K562 (cell line): ENCODE measurements around the gene ARHGEF6. TPM values are rescaled to one million over a fixed set of nuclear protein-coding genes. Genes with fewer than 3 reads are reported as not detected.

Experiments used
- ARNT ChIP-seq, 2 experiments: fragments of 450-650 bp; IDR thresholded peaks; 2 replicates each; pipeline ENCODE4 v1.6.1; 2016; ENCODE audit warnings: mild to moderate bottlenecking in 1 of 2
- BRCA1 ChIP-seq, 2 experiments: fragments of 450-650 bp in 1 of 2; sonication (generic) in 1 of 2; formaldehyde crosslinking in 1 of 2; IDR thresholded peaks; 2 replicates each; pipeline versions ENCODE4 v1.5.0 to v1.6.1; 2017 to 2020; ENCODE audit warnings: mild to moderate bottlenecking in 1 of 2, missing genetic modification reagents in 1 of 2
- CEBPB ChIP-seq: fragments of 450-650 bp; IDR thresholded peaks from 2 replicates; pipeline ENCODE4 v1.6.1; 2016; ENCODE audit warnings: missing genetic modification characterization, missing compliant biosample characterization
- CXXC5 ChIP-seq: fragments of 250-450 bp; sonication (Bioruptor Pico); IDR thresholded peaks from 2 replicates; pipeline ENCODE4 v1.8.0; 2022; ENCODE audit warnings: inconsistent platforms, mild to moderate bottlenecking, moderate library complexity
- EGR1 ChIP-seq: fragments of 450-650 bp; conservative IDR thresholded peaks from 2 replicates; pipeline ENCODE4 v1.6.1; 2017; ENCODE audit warnings: mild to moderate bottlenecking
- EHMT2 ChIP-seq: fragments of 450-650 bp; IDR thresholded peaks from 2 replicates; pipeline ENCODE4 v1.6.1; 2018; ENCODE audit warnings: antibody characterized with exemption
- ETV1 ChIP-seq: fragments of 450-650 bp; conservative IDR thresholded peaks from 2 replicates; pipeline ENCODE4 v1.6.1; 2016; ENCODE audit warnings: missing genetic modification characterization, control low read depth, low read depth, missing compliant biosample characterization
- EZH2 ChIP-seq: IDR thresholded peaks from 2 replicates; pipeline ENCODE4 v1.6.1; 2012; ENCODE audit warnings: low read depth, mild to moderate bottlenecking, inconsistent platforms, low read length, borderline replicate concordance
- FOSL1 ChIP-seq: fragments of 200-800 bp; sonication (Bioruptor generic); conservative IDR thresholded peaks from 2 replicates; pipeline ENCODE4 v1.6.1; 2016; ENCODE audit warnings: missing genetic modification characterization, missing compliant biosample characterization
- FOXK2 ChIP-seq, 2 experiments: fragments of 450-650 bp; IDR thresholded peaks in 1 of 2; conservative IDR thresholded peaks in 1 of 2; 2 replicates each; pipeline ENCODE4 v1.6.1; 2016; ENCODE audit warnings: low read depth in 2 of 2, mild to moderate bottlenecking in 1 of 2
- GATA2 ChIP-seq: sonication (generic); formaldehyde crosslinking; IDR thresholded peaks from 2 replicates; pipeline ENCODE4 v1.4.0; 2020; ENCODE audit warnings: mild to moderate bottlenecking, missing genetic modification reagents
- GTF2A2 ChIP-seq: IDR thresholded peaks from 2 replicates; pipeline ENCODE4 v1.6.1; 2016; ENCODE audit warnings: mild to moderate bottlenecking, missing genetic modification characterization, missing compliant biosample characterization
- HCFC1 ChIP-seq: IDR thresholded peaks from 2 replicates; pipeline ENCODE4 v1.6.1; 2012; ENCODE audit warnings: low read depth, low read length, improper control_type of control experiment
- HDAC1 ChIP-seq, 2 experiments: fragments of 450-650 bp; IDR thresholded peaks; 2 replicates each; pipeline ENCODE4 v1.6.1; 2016 to 2017; ENCODE audit warnings: inconsistent platforms in 1 of 2, mild to moderate bottlenecking in 1 of 2, moderate library complexity in 1 of 2
- NCOA6 ChIP-seq: fragments of 450-650 bp; IDR thresholded peaks from 2 replicates; pipeline ENCODE4 v1.6.1; 2017; ENCODE audit warnings: mild to moderate bottlenecking
- NFIC ChIP-seq: fragments of 450-650 bp; IDR thresholded peaks from 2 replicates; pipeline ENCODE4 v1.6.1; 2017; ENCODE audit warnings: mild to moderate bottlenecking, inconsistent platforms
- NR4A1 ChIP-seq, 2 experiments: fragments of 250-450 bp in 1 of 2; fragments of 450-650 bp in 1 of 2; sonication (Bioruptor Pico) in 1 of 2; IDR thresholded peaks; 2 replicates each; pipeline versions ENCODE4 v1.4.0 to v1.6.1; 2016 to 2020; ENCODE audit warnings: mild to moderate bottlenecking in 2 of 2, missing compliant biosample characterization in 1 of 2, missing genetic modification characterization in 1 of 2, moderate library complexity in 1 of 2
- PHF21A ChIP-seq: fragments of 450-650 bp; IDR thresholded peaks from 2 replicates; pipeline ENCODE4 v1.6.1; 2017; ENCODE audit warnings: low read depth, borderline replicate concordance
- POLR2A ChIP-seq: fragments of 450-650 bp; conservative IDR thresholded peaks from 2 replicates; pipeline ENCODE4 v1.6.1; 2016
- POLR2G ChIP-seq: fragments of 200-400 bp; formaldehyde crosslinking; IDR thresholded peaks from 2 replicates; pipeline ENCODE4 v1.6.1; 2017; ENCODE audit warnings: low read depth, mild to moderate bottlenecking, antibody characterized with exemption, low read length, moderate library complexity
- RCOR1 ChIP-seq, 2 experiments: IDR thresholded peaks; 2 replicates each; pipeline ENCODE4 v1.6.1; 2012; ENCODE audit warnings: low read depth in 2 of 2, low read length in 2 of 2, borderline replicate concordance in 1 of 2, improper control_type of control experiment in 1 of 2
- SNIP1 ChIP-seq: fragments of 450-650 bp; IDR thresholded peaks from 2 replicates; pipeline ENCODE4 v1.7.1; 2017; ENCODE audit warnings: low read depth, mild to moderate bottlenecking
- SNRNP70 ChIP-seq: fragments of 200-400 bp; formaldehyde crosslinking; optimal IDR thresholded peaks from 2 replicates; pipeline ENCODE3; 2017; ENCODE audit warnings: low read depth, low read length
- SOX6 ChIP-seq: fragments of 450-650 bp; IDR thresholded peaks from 2 replicates; pipeline ENCODE4 v1.6.1; 2014; ENCODE audit warnings: mild to moderate bottlenecking
- SREBF2 ChIP-seq: sonication (generic); formaldehyde crosslinking; IDR thresholded peaks from 2 replicates; pipeline ENCODE4 v1.4.0; 2020; ENCODE audit warnings: mild to moderate bottlenecking, missing genetic modification reagents
- TAF1 ChIP-seq: IDR thresholded peaks from 2 replicates; pipeline ENCODE4 v1.6.1; 2011; ENCODE audit warnings: mild to moderate bottlenecking, low read length, moderate library complexity; ENCODE audit not compliant: insufficient read depth, control insufficient read depth, severe bottlenecking; ENCODE audit errors: extremely low read depth
- TAF9B ChIP-seq: fragments of 450-650 bp; IDR thresholded peaks from 2 replicates; pipeline ENCODE4 v1.6.1; 2018; ENCODE audit warnings: mild to moderate bottlenecking; ENCODE audit not compliant: partially characterized antibody
- ZBTB8A ChIP-seq: fragments of 450-650 bp; IDR thresholded peaks from 2 replicates; pipeline ENCODE4 v1.6.1; 2018; ENCODE audit warnings: mild to moderate bottlenecking, moderate library complexity; ENCODE audit not compliant: partially characterized antibody
- ZEB2 ChIP-seq: fragments of 450-650 bp; IDR thresholded peaks from 2 replicates; pipeline ENCODE4 v1.6.1; 2016
- ZNF140 ChIP-seq: fragments of 250-450 bp; sonication (Bioruptor Pico); IDR thresholded peaks from 2 replicates; pipeline ENCODE4 v1.8.0; 2021; ENCODE audit warnings: moderate library complexity, mild to moderate bottlenecking, inconsistent platforms
- ZNF274 ChIP-seq: IDR thresholded peaks from 2 replicates; pipeline ENCODE4 v1.6.1; 2011; ENCODE audit warnings: low read depth, mild to moderate bottlenecking, low read length, moderate library complexity, borderline replicate concordance
- ZNF77 ChIP-seq: fragments of 250-450 bp; sonication (Bioruptor Pico); IDR thresholded peaks from 2 replicates; pipeline ENCODE4 v1.5.0; 2020
- polyA plus RNA-seq, 8 experiments: library from polyadenylated mRNA; depleted of rRNA in 4 of 8; stranded (reverse) in 5 of 8; unstranded in 3 of 8; fragments of >200 nt; fragmentation: Nextera tagmentation in 2 of 8; fragmentation: Illumina TruSeq in 1 of 8; extraction: Ambion mirVana in 2 of 8; extraction: Trizol in 1 of 8; gene quantifications; 2 replicates each; pipeline versions ENCODE4 v1.2.1 to v1.2.3, GENCODE V29; 2011 to 2014; ENCODE audit warnings: inconsistent platforms in 1 of 8, missing spikeins in 1 of 8
- total RNA-seq, 7 experiments: library from RNA; depleted of rRNA in 6 of 7; stranded (reverse); fragments of >200 nt in 6 of 7; fragmentation: Illumina TruSeq in 2 of 7; extraction: Trizol in 2 of 7; gene quantifications; 2 replicates each; pipeline versions ENCODE4 v1.2.1 to v1.2.3, GENCODE V29; 2011 to 2021; ENCODE audit warnings: low replicate concordance in 1 of 7

ARHGEF6 gene
- total and polyA plus RNA-seq, 9 of the 15 experiments (the other 6 are each of a cell fraction or from before 2014, with no cell fraction given), result 2.9 to 22.1 (median 13.3) TPM

- no peak for TF ChIP-seq HCFC1
- TF ChIP-seq TAF9B, result peak; percentile 76
- TF ChIP-seq POLR2G, result no peak
- 0 out of 2 replicates have a peak, but pooled peaks have one; percentile 18 for TF ChIP-seq NCOA6
- TF ChIP-seq POLR2A, result peak; percentile 44; the same call in 1 of the 2 replicates
- no peak for TF ChIP-seq PHF21A
- peak; percentile 20; the same call in 1 of the 2 replicates for TF ChIP-seq CXXC5 (CRISPR knock-in tag)
- TF ChIP-seq FOSL1 (tag), result peak; percentile 82
- no peak for TF ChIP-seq ZNF274
- TF ChIP-seq CEBPB, result peak; percentile 48
- peak in 1 of 2 experiments; percentile 58; a peak in 1 of 4 replicates for TF ChIP-seq HDAC1 (IDR thresholded peaks at IDR 0.05)
- 0 out of 4 replicates have a peak, but pooled peaks of 1 of the 2 experiments have one; percentile 18 for TF ChIP-seq ARNT (IDR thresholded peaks at IDR 0.05)
- no peak for TF ChIP-seq BRCA1 (IDR thresholded peaks at IDR 0.05)
- no peak for TF ChIP-seq BRCA1 (CRISPR knock-in tag; IDR thresholded peaks at IDR 0.05)
- TF ChIP-seq GATA2 (CRISPR knock-in tag), result peak; percentile 89
- peak in 1 of 2 experiments; percentile 64; a peak in 1 of 4 replicates for TF ChIP-seq FOXK2 (conservative IDR thresholded peaks at IDR 0.05 in 1 of 2, IDR thresholded peaks at IDR 0.05 in 1 of 2; ENCODE audit: low read depth in 2 of 2)
- TF ChIP-seq ZBTB8A, result no peak
- TF ChIP-seq NFIC, result no peak
- peak in 1 of 2 experiments; percentile 75; a peak in 1 of 4 replicates for TF ChIP-seq RCOR1 (IDR thresholded peaks at IDR 0.05; ENCODE audit: borderline replicate concordance in 1 of 2, low read depth in 2 of 2, low read length in 2 of 2)
- TF ChIP-seq ZNF77, result no peak
- TF ChIP-seq SREBF2, result no peak
- no peak for TF ChIP-seq NR4A1 (CRISPR knock-in tag; IDR thresholded peaks at IDR 0.05)
- TF ChIP-seq NR4A1 (tag; IDR thresholded peaks at IDR 0.05), result peak; percentile 31; the same call in 1 of the 2 replicates
- 0 out of 2 replicates have a peak, but pooled peaks have one; percentile 17 for TF ChIP-seq ZEB2
- TF ChIP-seq SOX6, result peak; percentile 93
- no peak for TF ChIP-seq SNRNP70
- TF ChIP-seq GTF2A2 (tag), result no peak
- TF ChIP-seq SNIP1, result 0 out of 2 replicates have a peak, but pooled peaks have one; percentile 11
- TF ChIP-seq EHMT2, result no peak; the same call in 1 of the 2 replicates
- peak; percentile 67 for TF ChIP-seq ETV1 (tag)
- no peak for TF ChIP-seq ZNF140
- TF ChIP-seq TAF1, result peak; percentile 32
- TF ChIP-seq EGR1, result peak; percentile 93
- TF ChIP-seq EZH2, result no peak
Observed at GRCh38 chrX:136768469-136769084, 12.2 kb downstream of the ARHGEF6 start (continued).
